H1 (cell line): ENCODE measurements around the gene OR2V2. TPM values are rescaled to one million over a fixed set of nuclear protein-coding genes. Genes with fewer than 3 reads are reported as not detected.

ENCODE experiments used
- CHD2 ChIP-seq: IDR thresholded peaks from 2 replicates; pipeline ENCODE4 v1.6.1; 2012; ENCODE audit warnings: low read length, improper control_type of control experiment
- CREB1 ChIP-seq: IDR thresholded peaks from 2 replicates; pipeline ENCODE4 v1.6.1; 2012; ENCODE audit warnings: inconsistent platforms
- polyA plus RNA-seq, 7 experiments: library from polyadenylated mRNA; depleted of rRNA in 3 of 7; stranded (reverse) in 5 of 7; unstranded in 2 of 7; fragments of >200 nt in 5 of 7; fragments of 200-250 nt in 2 of 7; gene quantifications; 1 replicate in 5 of 7; 2 replicates in 1 of 7; 4 replicates in 1 of 7; pipeline versions ENCODE4 v1.2.1 to v1.2.3, GENCODE V29; 2011 to 2013; ENCODE audit warnings: missing spikeins in 2 of 7, mixed read lengths in 2 of 7
- total RNA-seq: library from RNA; stranded (reverse); fragmentation: NEBNext Ultra II Directional; extraction: Animal tissue kit (Norgen Biotek cat#: 25700); gene quantifications from 2 replicates; pipeline ENCODE4 v1.2.1, GENCODE V29; 2021

The OR2V2 gene
- total and polyA plus RNA-seq, 2 of the 8 experiments (the other 6 are each of a cell fraction or from before 2014, with no cell fraction given) = not detected

- no peak for TF ChIP-seq CREB1
- TF ChIP-seq CHD2 = no peak
- TF ChIP-seq, all 59 proteins: peak for 2
These were observed 42.1 kb downstream of the OR2V2 start (continued) for GRCh38 chr5:181189363-181189961.
